Forelimb muscle (tissue), 1 donor: ENCODE results near the gene DYNLRB1. TPM values are rescaled to one million over a fixed set of nuclear protein-coding genes. Genes with fewer than 3 reads are reported as not detected.
A peak's percentile ranks its signal among the peaks of the same experiment; 100 is the strongest.
"Not testable (repeated sequence)": the region's sequence is repeated elsewhere in the genome, so short reads cannot be mapped to it uniquely, and the experiment has no call there.

Experiments used
- DNase-seq: peaks from one replicate; pipeline ENCODE4 v3.0.0-alpha.2; 2013; ENCODE audit warnings: low read depth
- polyA plus RNA-seq: library from polyadenylated mRNA; unstranded; fragments of 120-200 nt; gene quantifications from one replicate; pipeline ENCODE4 v1.2.1, GENCODE V29; 2013; ENCODE audit not compliant: insufficient read length

Gene DYNLRB1
- 110 TPM for polyA plus RNA-seq

GRCh38 chr20:34516247-34517113 is at the start of gene DYNLRB1:
Gene DYNLRB1 (plus strand): TSS chr20:34516422. CDS start chr20:34516459, 37 bp downstream.
- peak; percentile 95 for DNase-seq

GRCh38 chr20:34468951-34469350 is 47.3 kb upstream of the DYNLRB1 start:
- no peak for DNase-seq

- DNase-seq, result no peak
These were observed 43.8 kb upstream of the DYNLRB1 start for GRCh38 chr20:34472246-34472925.

- DNase-seq, result no peak
These were observed 42.8 kb upstream of the DYNLRB1 start for GRCh38 chr20:34473262-34473883.

- no peak for DNase-seq
These were observed 40.1 kb upstream of the DYNLRB1 start for GRCh38 chr20:34475979-34476736.

GRCh38 chr20:34479627-34480026 is 36.6 kb upstream of the DYNLRB1 start:
- no peak for DNase-seq

- not testable (repeated sequence) for DNase-seq
These were observed 34.1 kb upstream of the DYNLRB1 start for GRCh38 chr20:34482154-34482553.

GRCh38 chr20:34483585-34484220 is 32.5 kb upstream of the DYNLRB1 start:
- DNase-seq, result not testable (repeated sequence)

GRCh38 chr20:34485068-34485634 is 31.1 kb upstream of the DYNLRB1 start:
- DNase-seq, result no peak

- DNase-seq, result no peak
These were observed 24.8 kb upstream of the DYNLRB1 start for GRCh38 chr20:34491226-34491931.

- no peak for DNase-seq
These were observed 24.2 kb upstream of the DYNLRB1 start for GRCh38 chr20:34491932-34492509.

GRCh38 chr20:34493646-34494045 is 22.6 kb upstream of the DYNLRB1 start:
- DNase-seq, result no peak

GRCh38 chr20:34495307-34495706 is 20.9 kb upstream of the DYNLRB1 start:
- no peak for DNase-seq

GRCh38 chr20:34495916-34496315 is 20.3 kb upstream of the DYNLRB1 start:
- no peak for DNase-seq

- DNase-seq, result not testable (repeated sequence)
These were observed 18.6 kb upstream of the DYNLRB1 start for GRCh38 chr20:34497596-34497995.

GRCh38 chr20:34500823-34501222 is 15.4 kb upstream of the DYNLRB1 start:
- no peak for DNase-seq

GRCh38 chr20:34506480-34506879 is 9.7 kb upstream of the DYNLRB1 start:
- DNase-seq, result no peak

- no peak for DNase-seq
These were observed 8.4 kb upstream of the DYNLRB1 start for GRCh38 chr20:34507702-34508413.

- DNase-seq, result no peak
These were observed 5.6 kb upstream of the DYNLRB1 start for GRCh38 chr20:34510575-34510974.
